ENCODE data around the gene HLA-DPB1. TPM values are rescaled to one million over a fixed set of nuclear protein-coding genes. Genes with fewer than 3 reads are reported as not detected.

HLA-DPB1 gene
- polyA plus RNA-seq, 1 donor from 2014 or later, result 2.3 TPM

Other genes starting within 250 kb of the HLA-DPB1 start
- 1.2 and 2.3 TPM in 2 replicates for gene TAP2, start 237.3 kb upstream of the HLA-DPB1 start, polyA plus RNA-seq
- gene PSMB8, start 231.9 kb upstream of the HLA-DPB1 start, polyA plus RNA-seq, result 1.6 TPM in 1 of 2 replicates, not detected in the other
- not detected in 2 replicates for gene TAP1, start 222.3 kb upstream of the HLA-DPB1 start, polyA plus RNA-seq
- not detected in 2 replicates for gene PSMB9, start 221.8 kb upstream of the HLA-DPB1 start, polyA plus RNA-seq
- 2.9 and 4.5 TPM in 2 replicates for gene HLA-DMB, start 135.0 kb upstream of the HLA-DPB1 start, polyA plus RNA-seq
- 4.4 and 5.8 TPM in 2 replicates for gene HLA-DMA, start 122.9 kb upstream of the HLA-DPB1 start, polyA plus RNA-seq
- 102 and 107 TPM in 2 replicates for gene BRD2, start 107.4 kb upstream of the HLA-DPB1 start, polyA plus RNA-seq
- 0.07 TPM in 1 of 2 replicates, not detected in the other for gene HLA-DOA, start 66.4 kb upstream of the HLA-DPB1 start, polyA plus RNA-seq
- not detected in 2 replicates for gene HLA-DPA1, start 2.3 kb upstream of the HLA-DPB1 start, polyA plus RNA-seq
- gene COL11A2, start 116.5 kb downstream of the HLA-DPB1 start, polyA plus RNA-seq, result 9.8 and 20.2 TPM in 2 replicates
- gene RXRB, start 124.7 kb downstream of the HLA-DPB1 start, polyA plus RNA-seq, result 60.7 and 71.2 TPM in 2 replicates
- 99.8 and 120 TPM in 2 replicates for gene SLC39A7, start 124.9 kb downstream of the HLA-DPB1 start, polyA plus RNA-seq
- 7.3 and 10.3 TPM in 2 replicates for gene HSD17B8, start 128.7 kb downstream of the HLA-DPB1 start, polyA plus RNA-seq
- 107 and 121 TPM in 2 replicates for gene RING1, start 132.5 kb downstream of the HLA-DPB1 start, polyA plus RNA-seq
- 29.1 and 34.6 TPM in 2 replicates for gene VPS52, start 195.9 kb downstream of the HLA-DPB1 start, polyA plus RNA-seq
- 1,894 and 2,078 TPM in 2 replicates for gene RPS18, start 196.1 kb downstream of the HLA-DPB1 start, polyA plus RNA-seq
- 2.5 and 7.0 TPM in 2 replicates for gene B3GALT4, start 201.1 kb downstream of the HLA-DPB1 start, polyA plus RNA-seq
- 62.5 and 73.2 TPM in 2 replicates for gene WDR46, start 213.2 kb downstream of the HLA-DPB1 start, polyA plus RNA-seq
- 97.8 and 109 TPM in 2 replicates for gene PFDN6, start 213.6 kb downstream of the HLA-DPB1 start, polyA plus RNA-seq
- 120 and 141 TPM in 2 replicates for gene RGL2, start 223.0 kb downstream of the HLA-DPB1 start, polyA plus RNA-seq
- 1.2 and 5.5 TPM in 2 replicates for gene TAPBP, start 238.1 kb downstream of the HLA-DPB1 start, polyA plus RNA-seq
- gene ZBTB22, start 241.8 kb downstream of the HLA-DPB1 start, polyA plus RNA-seq, result 16.5 and 30.0 TPM in 2 replicates
- 39.3 and 66.0 TPM in 2 replicates for gene DAXX, start 247.0 kb downstream of the HLA-DPB1 start, polyA plus RNA-seq

Measured in neural cell (in vitro differentiated cells).